DMS53 treated with DMSO at 0.1 percent for 48 hours (cell line): ENCODE results near the gene UBE2J2.

ENCODE experiments used
- DNase-seq: peaks from one replicate; lab custom pipeline; 2025; ENCODE audit not compliant: unreplicated experiment; lab: John Stamatoyannopoulos, UW

The UBE2J2 gene

GRCh38 chr1:1309251-1310108 is 35.8 kb upstream of the UBE2J2 start:
- peak; percentile 46 for DNase-seq

- no peak for DNase-seq
Measured at GRCh38 chr1:1308756-1309250, 35.1 kb upstream of the UBE2J2 start.

- DNase-seq = peak; percentile 93
Measured at GRCh38 chr1:1307923-1308755, 34.5 kb upstream of the UBE2J2 start, which contains the start of the genes ACAP3 and PUSL1. Gene ACAP3, minus strand, starts transcription at chr1:1307930. Its CDS starts 115 bp downstream, at chr1:1307815. Gene PUSL1, plus strand, starts transcription at chr1:1308597. Its CDS starts 47 bp downstream, at chr1:1308644.

- no peak for DNase-seq
Measured at GRCh38 chr1:1307261-1307922, 33.7 kb upstream of the UBE2J2 start.

GRCh38 chr1:1306661-1307260 is 33.1 kb upstream of the UBE2J2 start:
- DNase-seq = no peak

GRCh38 chr1:1306070-1306660 is 32.5 kb upstream of the UBE2J2 start:
- DNase-seq = no peak

GRCh38 chr1:1305300-1306069 is 31.8 kb upstream of the UBE2J2 start:
- DNase-seq = no peak

- DNase-seq = peak; percentile 86
Measured at GRCh38 chr1:1304331-1305299, 31.0 kb upstream of the UBE2J2 start.

- no peak for DNase-seq
Measured at GRCh38 chr1:1303736-1304135, 30.1 kb upstream of the UBE2J2 start.

GRCh38 chr1:1302951-1303509 is 29.4 kb upstream of the UBE2J2 start:
- no peak for DNase-seq

- no peak for DNase-seq
Measured at GRCh38 chr1:1302006-1302430, 28.4 kb upstream of the UBE2J2 start.

GRCh38 chr1:1300352-1300739 is 26.7 kb upstream of the UBE2J2 start:
- DNase-seq = no peak

GRCh38 chr1:1299686-1300351 is 26.2 kb upstream of the UBE2J2 start:
- no peak for DNase-seq

GRCh38 chr1:1298861-1299685 is 25.4 kb upstream of the UBE2J2 start:
- no peak for DNase-seq

GRCh38 chr1:1297802-1298424 is 24.3 kb upstream of the UBE2J2 start:
- DNase-seq = no peak
